ENCODE data around the gene EIPR1.

GRCh38 chr2:3345621-3346020 lies 32.0 kb downstream of the EIPR1 start:
- TF ChIP-seq EZH2 (IDR thresholded peaks at IDR 0.05), result no peak
- TF ChIP-seq POLR2AphosphoS5 (IDR thresholded peaks at IDR 0.05; ENCODE audit: borderline replicate concordance, low read depth, low read length), result no peak
- no peak for TF ChIP-seq FOXP2 (optimal IDR thresholded peaks at IDR 0.05; ENCODE audit: control extremely low read depth, extremely low read length, insufficient read depth)

Measured in SK-N-MC (cell line).